H9 (cell line): ENCODE measurements around the gene GBP2. TPM values are rescaled to one million over a fixed set of nuclear protein-coding genes. Genes with fewer than 3 reads are reported as not detected.

ENCODE experiments used
- DNase-seq: peaks from one replicate; pipeline ENCODE4 v3.0.0-alpha.2; 2017
- H2AFZ ChIP-seq: one replicate; pipeline ENCODE4 v1.6.1; 2013; ENCODE audit warnings: mild to moderate bottlenecking, low read length, control low read depth, moderate library complexity
- H2AK5ac ChIP-seq: 2 replicates; pipeline ENCODE4 v1.6.1; 2013; ENCODE audit warnings: low read length, control low read depth, mixed read lengths; ENCODE audit not compliant: insufficient read length
- H2BK120ac ChIP-seq: one replicate; pipeline ENCODE4 v1.6.1; 2013; ENCODE audit warnings: low read depth, mild to moderate bottlenecking, low read length, control low read depth, inconsistent platforms; ENCODE audit not compliant: poor library complexity, severe bottlenecking
- H2BK12ac ChIP-seq: 2 replicates; pipeline ENCODE4 v1.6.1; 2013; ENCODE audit warnings: low read length, control low read depth, mixed read lengths, low read depth; ENCODE audit not compliant: insufficient read length
- H2BK15ac ChIP-seq: 2 replicates; pipeline ENCODE4 v1.6.1; 2013; ENCODE audit warnings: low read depth, low read length, control low read depth
- H2BK20ac ChIP-seq: one replicate; pipeline ENCODE4 v1.6.1; 2013; ENCODE audit warnings: low read depth, mild to moderate bottlenecking, low read length, control low read depth, inconsistent platforms; ENCODE audit not compliant: poor library complexity, severe bottlenecking
- H2BK5ac ChIP-seq: 2 replicates; pipeline ENCODE4 v1.6.1; 2013; ENCODE audit warnings: low read length, control low read depth, mixed read lengths; ENCODE audit not compliant: insufficient read length
- H3K14ac ChIP-seq: 2 replicates; pipeline ENCODE4 v1.6.1; 2013; ENCODE audit warnings: low read length, control low read depth; ENCODE audit not compliant: insufficient read depth
- H3K18ac ChIP-seq: 2 replicates; pipeline ENCODE4 v1.6.1; 2013; ENCODE audit warnings: low read depth, mild to moderate bottlenecking, mixed read lengths, low read length, control low read depth; ENCODE audit not compliant: insufficient read length
- H3K23ac ChIP-seq: 2 replicates; pipeline ENCODE4 v1.6.1; 2013; ENCODE audit warnings: low read length, control low read depth, mixed read lengths, low read depth; ENCODE audit not compliant: insufficient read length
- H3K23me2 ChIP-seq: 2 replicates; pipeline ENCODE4 v1.6.1; 2013; ENCODE audit warnings: low read depth, mild to moderate bottlenecking, mixed read lengths, low read length, control low read depth; ENCODE audit not compliant: insufficient read length, poor library complexity, severe bottlenecking
- H3K27ac ChIP-seq: 2 replicates; pipeline ENCODE4 v1.5.1; 2013; ENCODE audit warnings: low read length, control low read depth, mixed read lengths, low read depth; ENCODE audit not compliant: insufficient read length
- H3K27me3 ChIP-seq: 2 replicates; pipeline ENCODE4 v1.6.1; 2013; ENCODE audit warnings: low read length, control low read depth, inconsistent platforms; ENCODE audit not compliant: insufficient read depth
- H3K4ac ChIP-seq: 2 replicates; pipeline ENCODE4 v1.6.1; 2013; ENCODE audit warnings: low read depth, mild to moderate bottlenecking, control low read depth, inconsistent platforms, low read length, moderate library complexity
- H3K4me1 ChIP-seq: 2 replicates; pipeline ENCODE4 v1.6.1; 2013; ENCODE audit warnings: low read length, control low read depth, inconsistent platforms; ENCODE audit not compliant: insufficient read depth
- H3K4me2 ChIP-seq: 2 replicates; pipeline ENCODE4 v1.6.1; 2013; ENCODE audit warnings: low read length, control low read depth, mixed read lengths; ENCODE audit not compliant: insufficient read length, insufficient read depth
- H3K56ac ChIP-seq: 2 replicates; pipeline ENCODE4 v1.6.1; 2013; ENCODE audit warnings: low read depth, mild to moderate bottlenecking, mixed read lengths, low read length, control low read depth; ENCODE audit not compliant: insufficient read length
- H3K79me1 ChIP-seq: 2 replicates; pipeline ENCODE4 v1.6.1; 2013; ENCODE audit warnings: low read depth, mild to moderate bottlenecking, moderate library complexity, low read length, control low read depth, inconsistent platforms; ENCODE audit not compliant: insufficient read depth, poor library complexity, severe bottlenecking
- H3K79me2 ChIP-seq: 2 replicates; pipeline ENCODE4 v1.6.1; 2013; ENCODE audit warnings: low read length, control low read depth, inconsistent platforms; ENCODE audit not compliant: insufficient read depth
- H3K9ac ChIP-seq: 2 replicates; pipeline ENCODE4 v1.6.1; 2013; ENCODE audit warnings: low read length, control low read depth, mixed read lengths; ENCODE audit not compliant: insufficient read length; ENCODE audit errors: extremely low read depth
- H3K9me3 ChIP-seq: one replicate; pipeline ENCODE4 v1.6.1; 2013; ENCODE audit warnings: low read depth, low read length, inconsistent platforms; ENCODE audit not compliant: control insufficient read depth
- H3T11ph ChIP-seq: one replicate; pipeline ENCODE4 v1.6.1; 2013; ENCODE audit warnings: mild to moderate bottlenecking, low read length, control low read depth, inconsistent platforms
- H4K20me1 ChIP-seq: one replicate; pipeline ENCODE4 v1.6.1; 2013; ENCODE audit not compliant: control insufficient read depth, insufficient read length, insufficient read depth
- H4K5ac ChIP-seq: 2 replicates; pipeline ENCODE4 v1.6.1; 2013; ENCODE audit warnings: low read depth, mild to moderate bottlenecking, mixed read lengths, low read length, control low read depth; ENCODE audit not compliant: insufficient read length
- H4K8ac ChIP-seq: replicated peaks from 2 replicates; pipeline ENCODE4 v1.6.1; 2013; ENCODE audit warnings: low read length, control low read depth, mixed read lengths, low read depth; ENCODE audit not compliant: insufficient read length
- H4K91ac ChIP-seq: 2 replicates; pipeline ENCODE4 v1.6.1; 2013; ENCODE audit warnings: low read depth, mild to moderate bottlenecking, moderate library complexity, mixed read lengths, low read length, control low read depth; ENCODE audit not compliant: insufficient read length
- H3K27ac Mint-ChIP-seq, 3 experiments: 2 replicates in 2 of 3; 3 replicates in 1 of 3; pipeline ENCODE4 v1.8.0; 2020 to 2021; ENCODE audit warnings: mixed read lengths in 3 of 3, mild to moderate bottlenecking in 1 of 3, moderate library complexity in 1 of 3
- H3K27me3 Mint-ChIP-seq: 2 replicates; pipeline ENCODE4 v1.8.0; 2021; ENCODE audit warnings: low read depth, mild to moderate bottlenecking, moderate library complexity, mixed read lengths
- H3K36me3 Mint-ChIP-seq, 3 experiments: 2 replicates in 2 of 3; 3 replicates in 1 of 3; pipeline ENCODE4 v1.8.0; 2020 to 2021; ENCODE audit warnings: low read depth in 3 of 3, mixed read lengths in 3 of 3; ENCODE audit not compliant: insufficient read depth in 1 of 3
- H3K4me1 Mint-ChIP-seq, 2 experiments: 2 replicates each; pipeline ENCODE4 v1.8.0; 2020; ENCODE audit warnings: mixed read lengths in 2 of 2
- H3K4me3 Mint-ChIP-seq, 2 experiments: 2 replicates in 1 of 2; 3 replicates in 1 of 2; pipeline ENCODE4 v1.8.0; 2020 to 2021; ENCODE audit warnings: mild to moderate bottlenecking in 2 of 2, mixed read lengths in 2 of 2, moderate library complexity in 1 of 2
- H3K9me3 Mint-ChIP-seq, 2 experiments: 2 replicates in 1 of 2; 3 replicates in 1 of 2; pipeline ENCODE4 v1.8.0; 2020; ENCODE audit warnings: mild to moderate bottlenecking in 2 of 2, mixed read lengths in 2 of 2, moderate library complexity in 1 of 2
- CTCF ChIP-seq: fragments of 200-600 bp; sonication (generic); conservative IDR thresholded peaks from 3 replicates; pipeline ENCODE4 v1.8.0; 2021; ENCODE audit warnings: antibody characterized with exemption, mild to moderate bottlenecking
- WGBS: extraction: QIAGEN DNeasy Blood & Tissue Kit; methylation state at CpG from one replicate; pipeline ENCODE4 v1.1.7; 2013; ENCODE audit warnings: missing lambda C conversion rate, low lambda C conversion rate, mixed read lengths; ENCODE audit not compliant: insufficient read length; ENCODE audit errors: extremely low coverage; 5-methylcytosine and 5-hydroxymethylcytosine counted together
- total RNA-seq: library from RNA; stranded (reverse); gene quantifications from 2 replicates; pipeline ENCODE4 v1.2.1, GENCODE V29; 2021

Gene GBP2
- total RNA-seq, 1 experiment from 2014 or later = not detected

- H3K79me1 ChIP-seq = no peaks in the 10 kb centered on the region
- H3K9me3 ChIP-seq = no peaks in the 10 kb centered on the region
- Mint-ChIP-seq H3K27ac (no peak overlapping the region), H3K27me3 (no peaks in the 10 kb centered on the region), H3K36me3 (peaks cover 2 to 14% (median 13%) of the 10 kb centered on the region in 3 experiments), H3K4me3 (no peak overlapping the region), H3K9me3 (peaks cover 18 to 23% of the 10 kb centered on the region in 2 experiments), H3K4me1 (peaks cover 9 to 13% of the 10 kb centered on the region in 2 experiments)
- H2BK12ac ChIP-seq = no peak overlapping the region
- no peak overlapping the region for H3K14ac ChIP-seq
- no peaks in the 10 kb centered on the region for H3K23me2 ChIP-seq
- H3K23ac ChIP-seq = no peak overlapping the region
- no peak overlapping the region for H2BK20ac ChIP-seq
- no peaks in the 10 kb centered on the region for H3K4me1 ChIP-seq
- no peak overlapping the region for H2BK15ac ChIP-seq
- no peak overlapping the region for H4K91ac ChIP-seq
- no peak overlapping the region for H4K8ac ChIP-seq
- H3T11ph ChIP-seq = no peak overlapping the region
- DNase-seq = no peak
- H3K27me3 ChIP-seq = no peaks in the 10 kb centered on the region
- H3K4ac ChIP-seq = no peak overlapping the region
- no peak overlapping the region for H3K56ac ChIP-seq
- no peak overlapping the region for H2AFZ ChIP-seq
- no peak overlapping the region for H2BK120ac ChIP-seq
- no peak overlapping the region for H4K5ac ChIP-seq
- WGBS = no CpG with 5 or more reads among the region's 3 CpGs
- H3K27ac ChIP-seq = no peak overlapping the region
- no peaks in the 10 kb centered on the region for H4K20me1 ChIP-seq
- no peaks in the 10 kb centered on the region for H3K79me2 ChIP-seq
- H2BK5ac ChIP-seq = no peak overlapping the region
- no peak overlapping the region for H3K9ac ChIP-seq
- no peak overlapping the region for H2AK5ac ChIP-seq
- no peak for TF ChIP-seq CTCF
- H3K4me2 ChIP-seq = no peak overlapping the region
- no peak overlapping the region for H3K18ac ChIP-seq
Measured at GRCh38 chr1:89098857-89099256, 27.1 kb downstream of the GBP2 start.
